Stimulated activated CD8-positive, alpha-beta memory T cell treated with anti-CD3 and anti-CD28 coated beads, Interleukin-12 subunit alpha, Interleukin-12 subunit beta, amount 100 ng/mL, for 4 hours (primary cell): ENCODE data around the gene NOL4L.
"Not testable (repeated sequence)": the region's sequence is repeated elsewhere in the genome, so short reads cannot be mapped to it uniquely, and the experiment has no call there.

Source experiments
- DNase-seq: peaks from one replicate; pipeline ENCODE4 v3.0.0-alpha.2; 2020; ENCODE audit warnings: low read depth

Gene NOL4L

GRCh38 chr20:32596681-32597252, 11.6 kb upstream of the NOL4L start:
- no peak for DNase-seq

- DNase-seq: no peak
Measured at GRCh38 chr20:32595143-32595542, 10.0 kb upstream of the NOL4L start.

DNA sequence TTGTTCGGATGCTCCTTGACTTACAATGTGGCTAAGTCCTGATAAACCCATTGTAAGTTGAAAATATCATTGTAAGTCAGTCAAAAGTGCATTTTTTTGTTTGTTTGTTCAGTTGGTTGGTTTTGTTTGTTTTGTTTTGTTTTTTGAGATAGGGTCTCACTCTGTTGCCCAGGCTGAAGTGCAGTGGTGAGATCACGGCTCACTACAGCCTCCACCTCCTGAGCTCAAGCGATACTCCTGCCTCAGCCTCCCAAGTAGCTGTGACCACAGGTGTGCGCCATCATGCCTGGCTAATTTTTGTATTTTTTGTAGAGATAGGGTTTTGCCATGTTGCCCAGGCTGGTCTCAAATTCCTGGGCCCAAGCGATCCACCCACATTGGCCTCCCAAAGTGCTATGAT, 9.5 kb upstream of the NOL4L start:
- not testable (repeated sequence) for DNase-seq

- DNase-seq: no peak
Measured at GRCh38 chr20:32594204-32594603, 9.1 kb upstream of the NOL4L start.

GRCh38 chr20:32592616-32593015, 7.5 kb upstream of the NOL4L start:
- DNase-seq: not testable (repeated sequence)

DNA sequence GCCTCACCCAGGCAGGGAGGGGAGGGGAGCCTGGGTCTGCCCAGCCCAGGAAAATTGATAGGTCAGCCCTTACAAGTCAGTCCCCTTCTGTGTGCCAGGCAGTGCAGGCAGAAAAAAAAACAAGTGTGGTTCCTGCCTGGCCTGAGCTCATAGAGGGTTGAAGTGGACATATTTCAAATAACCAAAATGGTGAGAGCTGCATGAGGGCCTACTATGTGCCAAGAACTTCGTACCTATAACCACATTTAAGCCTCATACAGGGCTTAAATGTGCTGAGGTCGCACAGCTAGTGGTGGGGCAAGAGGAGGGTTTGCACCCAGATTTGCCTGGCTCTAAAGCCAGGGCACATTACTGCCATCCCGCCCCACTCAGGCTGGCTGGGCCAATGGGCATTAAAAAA, 6.9 kb upstream of the NOL4L start:
- no peak for DNase-seq

- DNase-seq: no peak
Measured at GRCh38 chr20:32589769-32590168, 4.6 kb upstream of the NOL4L start.

GRCh38 chr20:32589256-32589655, 4.1 kb upstream of the NOL4L start:
- no peak for DNase-seq

- DNase-seq: no peak
Measured at GRCh38 chr20:32588040-32588439, 2.9 kb upstream of the NOL4L start.

- DNase-seq: no peak
Measured at GRCh38 chr20:32586291-32586690, 1.2 kb upstream of the NOL4L start.

GRCh38 chr20:32585586-32586127, 524 bp upstream of the NOL4L start:
- no peak for DNase-seq

- DNase-seq: no peak
Measured at GRCh38 chr20:32583581-32584070, 1.5 kb downstream of the NOL4L start.

- DNase-seq: no peak
Measured at GRCh38 chr20:32582659-32583580, 2.2 kb downstream of the NOL4L start.

GRCh38 chr20:32581839-32582658, 3.1 kb downstream of the NOL4L start:
- no peak for DNase-seq

DNA sequence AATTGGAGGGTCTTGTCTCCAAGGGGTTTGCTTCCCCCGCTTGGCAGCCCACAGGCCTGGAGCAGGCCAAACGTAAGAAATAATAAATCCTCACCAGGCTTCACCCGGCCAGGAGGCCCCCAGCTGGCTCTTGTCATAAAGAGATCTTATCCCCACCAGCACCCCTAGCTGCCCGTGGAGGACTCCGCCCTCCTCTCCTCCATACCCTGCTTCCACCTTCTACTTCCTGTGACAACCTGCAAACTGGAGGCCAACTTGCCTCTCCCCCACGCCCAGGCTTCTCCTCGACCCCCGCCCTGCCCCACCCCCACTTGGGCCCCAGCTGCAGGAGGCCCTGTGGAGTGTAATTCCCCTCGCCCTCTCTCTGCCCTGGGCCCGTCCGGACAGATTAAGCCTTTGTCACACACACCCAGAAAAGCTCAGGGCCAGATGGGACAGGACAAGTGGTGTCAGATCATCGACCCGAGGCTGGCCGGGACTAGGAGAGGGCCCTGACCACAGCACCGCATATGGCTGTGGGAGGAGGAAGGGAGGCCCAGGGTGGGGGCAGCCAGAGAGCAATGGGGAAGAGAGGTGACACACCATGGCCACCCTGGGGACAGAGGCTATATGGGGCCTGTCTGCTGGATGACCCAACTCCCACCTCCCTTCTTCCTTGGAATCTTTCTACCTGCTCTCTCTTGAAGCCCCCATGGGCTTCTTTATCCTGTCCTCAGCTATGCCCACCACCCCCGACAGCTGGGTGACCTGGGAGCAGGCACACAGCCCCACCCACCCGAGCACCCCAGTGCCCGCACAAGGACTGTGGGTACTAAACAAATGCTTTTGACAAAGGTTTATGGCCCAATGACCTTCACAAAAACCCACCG, 3.9 kb downstream of the NOL4L start:
- DNase-seq: no peak

DNA sequence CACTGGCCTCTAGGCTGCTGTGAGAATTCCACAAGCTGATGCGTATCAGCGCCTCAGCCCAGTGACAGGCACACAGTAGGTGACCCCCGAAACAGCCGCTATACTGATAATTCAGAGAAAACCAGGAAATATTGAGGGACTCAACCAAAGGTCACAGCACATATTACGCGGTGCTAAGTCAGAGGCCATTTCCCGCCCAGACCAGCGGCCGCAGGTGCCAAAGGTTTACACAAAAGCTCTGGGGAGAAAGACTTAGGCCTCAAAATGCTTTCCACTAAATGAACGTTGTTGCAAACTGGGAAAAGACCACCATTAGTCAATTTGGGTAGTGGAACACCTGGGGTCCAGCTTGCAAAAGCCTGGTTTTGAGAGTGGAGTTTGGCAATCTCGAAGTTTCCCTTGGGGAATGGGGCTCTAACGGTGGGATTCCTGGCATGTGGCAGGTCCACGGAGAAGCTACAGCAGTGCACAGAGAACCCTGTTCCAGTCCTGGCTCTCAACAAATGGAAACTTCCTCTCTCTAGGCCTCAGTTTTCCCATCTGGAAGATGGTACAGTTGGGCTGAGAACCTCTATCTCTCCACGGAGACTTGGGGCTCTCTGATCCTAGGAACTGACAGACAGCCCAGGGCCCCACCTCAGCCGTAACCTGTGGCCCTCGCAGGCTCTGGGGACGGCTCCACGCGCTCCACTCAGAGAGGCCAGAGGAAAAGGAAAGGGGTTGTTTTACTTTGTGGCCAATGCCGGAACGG, 4.7 kb downstream of the NOL4L start:
- DNase-seq: no peak

DNA sequence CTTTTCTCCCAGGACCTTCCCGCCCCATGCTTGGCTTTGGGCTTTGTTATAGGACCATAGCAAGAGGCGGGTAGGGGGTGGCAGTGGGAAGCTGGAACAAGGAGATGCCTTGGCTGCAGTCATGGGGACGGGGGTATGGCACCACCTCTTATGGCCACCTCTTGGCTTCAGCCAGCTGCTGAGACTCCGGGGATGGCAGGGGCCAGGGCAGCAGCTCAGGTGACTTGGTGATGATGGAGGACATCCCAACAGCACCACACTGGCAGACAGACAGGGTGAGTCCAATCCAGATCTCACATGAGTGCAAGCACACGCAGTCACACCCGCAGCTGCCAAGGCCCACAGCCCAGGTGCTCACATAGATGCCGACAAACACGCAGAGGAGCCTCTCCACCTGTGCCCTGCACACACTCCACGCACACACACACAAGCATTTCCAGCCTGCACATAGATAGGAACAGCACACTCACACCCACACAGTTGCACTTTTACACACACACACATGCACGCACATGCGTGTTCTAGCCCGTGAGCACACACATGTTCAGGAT, 6.2 kb downstream of the NOL4L start:
- no peak for DNase-seq

- DNase-seq: not testable (repeated sequence)
Measured at GRCh38 chr20:32578062-32578461, 7.1 kb downstream of the NOL4L start.

GRCh38 chr20:32577657-32578056, 7.5 kb downstream of the NOL4L start:
- no peak for DNase-seq

GRCh38 chr20:32577023-32577422, 8.1 kb downstream of the NOL4L start:
- DNase-seq: no peak
